ENCODE measurements around the gene ACOT6. TPM values are rescaled to one million over a fixed set of nuclear protein-coding genes. Genes with fewer than 3 reads are reported as not detected.

ACOT6 gene
- total and polyA plus RNA-seq, 2 donors (not counting 3 experiments of a cell fraction or from before 2014, with no cell fraction given), result not detected

- H3K79me2 ChIP-seq (ENCODE audit: control insufficient read depth, insufficient read depth, low read length), result no peaks in the 10 kb centered on the region
- POLR2A ChIA-PET, result no interaction called here
- CTCF ChIA-PET, result interaction anchor here (1.7 kb wide), 1 partner anchor 26 kb away, joined by 4 read pairs; no protein-coding TSS in a partner anchor
- no peak overlapping the region for H3K4me2 ChIP-seq (ENCODE audit: insufficient read depth, low read length)
- no peak overlapping the region for H3K27ac ChIP-seq (ENCODE audit: insufficient read depth, low read depth, low read length)
- BruUV-seq (replicated peaks), result no TSS peak
- no peak for TF ChIP-seq MAX (IDR thresholded peaks at IDR 0.05; ENCODE audit: insufficient read depth, insufficient read length)
- peaks cover 0 to 2% of the 10 kb centered on the region in 2 experiments for H3K27me3 ChIP-seq (ENCODE audit: control insufficient read depth in 2 of 2, insufficient read depth in 2 of 2, low read length in 2 of 2)
- no peak overlapping the region for H3K4me3 ChIP-seq (replicated peaks in 1 of 3; ENCODE audit: insufficient read depth in 1 of 3, low read depth in 1 of 3, low read length in 3 of 3)
- no peaks in the 10 kb centered on the region for H3K36me3 ChIP-seq (ENCODE audit: control insufficient read depth in 2 of 2, extremely low read depth in 1 of 2, insufficient read depth in 2 of 2, low read length in 2 of 2)
- no peaks in the 10 kb centered on the region for H3K9me1 ChIP-seq (replicated peaks; ENCODE audit: control insufficient read depth, extremely low read depth, insufficient read depth, low read length)
- dilution Hi-C loops (cut with MboI; ENCODE audit: extremely low pct_ligation_motif_present, low sequenced_read_pairs), result no loop called here
- no peaks in the 10 kb centered on the region for H3K4me1 ChIP-seq (ENCODE audit: control insufficient read depth, extremely low read depth, insufficient read depth, low read length)
- no peaks in the 10 kb centered on the region for H4K20me1 ChIP-seq (replicated peaks; ENCODE audit: control insufficient read depth, extremely low read depth, insufficient read depth, low read length)
- intact Hi-C loops (cut with micrococcal nuclease), result no loop called here
- DNase-seq (ENCODE audit: low read depth, low spot score) (no peak), FAIRE-seq (no peak)
- no peak overlapping the region for H3K9ac ChIP-seq (replicated peaks; ENCODE audit: extremely low read depth, insufficient read depth, low read length)
- no peaks in the 10 kb centered on the region for H3K9me3 ChIP-seq (replicated peaks; ENCODE audit: control insufficient read depth, insufficient read depth, low read length)
- H2AFZ ChIP-seq (ENCODE audit: low read depth, low read length), result no peak overlapping the region
These were observed 12.8 kb upstream of the ACOT6 start for GRCh38 chr14:73599499-73599898.

GRCh38 chr14:73602994-73603393 is 9.3 kb upstream of the ACOT6 start:
- H3K4me1 ChIP-seq (ENCODE audit: control insufficient read depth, extremely low read depth, insufficient read depth, low read length), result no peaks in the 10 kb centered on the region
- no peak overlapping the region for H3K4me3 ChIP-seq (replicated peaks in 1 of 3; ENCODE audit: insufficient read depth in 1 of 3, low read depth in 1 of 3, low read length in 3 of 3)
- intact Hi-C loops (cut with micrococcal nuclease) (no loop called here), dilution Hi-C loops (cut with MboI; ENCODE audit: extremely low pct_ligation_motif_present, low sequenced_read_pairs) (no loop called here)
- DNase-seq (ENCODE audit: low read depth, low spot score), result no peak
- H3K36me3 ChIP-seq (ENCODE audit: control insufficient read depth in 2 of 2, extremely low read depth in 1 of 2, insufficient read depth in 2 of 2, low read length in 2 of 2), result no peaks in the 10 kb centered on the region
- H3K27ac ChIP-seq (ENCODE audit: insufficient read depth, low read depth, low read length), result no peak overlapping the region
- no peak for FAIRE-seq
- CTCF ChIA-PET, result no interaction called here
- no TSS peak for BruUV-seq (replicated peaks)
- POLR2A ChIA-PET, result no interaction called here
- H3K9ac ChIP-seq (replicated peaks; ENCODE audit: extremely low read depth, insufficient read depth, low read length), result no peak overlapping the region
- H3K27me3 ChIP-seq (ENCODE audit: control insufficient read depth in 2 of 2, insufficient read depth in 2 of 2, low read length in 2 of 2), result peaks cover 0 to 2% of the 10 kb centered on the region in 2 experiments
- TF ChIP-seq EZH2 (IDR thresholded peaks at IDR 0.05; ENCODE audit: borderline replicate concordance, low read depth, low read length, severe bottlenecking) (no peak), FOS (IDR thresholded peaks at IDR 0.05; ENCODE audit: borderline replicate concordance, insufficient read depth, low read length) (no peak), JUN (IDR thresholded peaks at IDR 0.05; ENCODE audit: borderline replicate concordance, insufficient read depth, insufficient read length, low read depth) (no peak), POLR2A (IDR thresholded peaks at IDR 0.05; ENCODE audit: low read depth, low read length) (no peak), POLR2AphosphoS5 (IDR thresholded peaks at IDR 0.05; ENCODE audit: insufficient read depth, low read depth, low read length) (no peak), MYC (IDR thresholded peaks at IDR 0.05; ENCODE audit: low read depth, low read length) (no peak), CTCF (IDR thresholded peaks at IDR 0.05; ENCODE audit: extremely low read depth in 1 of 2, insufficient read depth in 1 of 2, low read depth in 1 of 2, low read length in 2 of 2) (no peak), GATA2 (IDR thresholded peaks at IDR 0.05; ENCODE audit: insufficient read depth, insufficient read length, low read depth, low read length) (no peak), MAX (IDR thresholded peaks at IDR 0.05; ENCODE audit: insufficient read depth, insufficient read length) (no peak)
- no peaks in the 10 kb centered on the region for H3K9me3 ChIP-seq (replicated peaks; ENCODE audit: control insufficient read depth, insufficient read depth, low read length)
- no peaks in the 10 kb centered on the region for H4K20me1 ChIP-seq (replicated peaks; ENCODE audit: control insufficient read depth, extremely low read depth, insufficient read depth, low read length)
- no peaks in the 10 kb centered on the region for H3K79me2 ChIP-seq (ENCODE audit: control insufficient read depth, insufficient read depth, low read length)
- H3K4me2 ChIP-seq (ENCODE audit: insufficient read depth, low read length), result no peak overlapping the region
- no peaks in the 10 kb centered on the region for H3K9me1 ChIP-seq (replicated peaks; ENCODE audit: control insufficient read depth, extremely low read depth, insufficient read depth, low read length)
- no peak overlapping the region for H2AFZ ChIP-seq (ENCODE audit: low read depth, low read length)

Measured in endothelial cell of umbilical vein (primary cell).